HG03066 (cell line): ENCODE measurements around the gene USPL1.

Experiments used
- ATAC-seq: cut with Tn5 transposase; IDR thresholded peaks from one replicate; pipeline ENCODE4 v1.9.1; 2021; ENCODE audit warnings: low read depth; ENCODE audit not compliant: unreplicated experiment

USPL1 gene

GRCh38 chr13:30690282-30691188 is 72.8 kb downstream of the USPL1 start:
- ATAC-seq = no peak

DNA sequence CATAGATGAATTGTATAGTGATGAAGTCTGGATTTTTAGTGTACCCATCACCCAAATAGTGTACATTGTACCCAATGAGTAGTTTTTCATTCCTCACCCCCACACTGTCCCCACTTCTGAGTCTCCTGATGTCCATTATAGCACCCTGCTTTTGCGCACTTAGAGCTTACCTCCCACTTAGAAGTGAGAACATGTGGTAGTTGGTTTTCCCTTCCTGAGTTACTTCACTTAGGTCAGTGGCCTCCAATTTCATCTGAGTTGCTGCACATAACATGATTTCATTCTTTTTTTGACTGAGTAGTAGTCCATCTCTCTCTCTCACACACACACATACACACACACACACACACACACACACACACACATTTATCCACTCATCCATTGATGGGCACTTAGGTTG is 74.4 kb downstream of the USPL1 start:
- no peak for ATAC-seq

GRCh38 chr13:30696278-30697176 is 78.8 kb downstream of the USPL1 start:
- ATAC-seq = peak; percentile 79

- no peak for ATAC-seq
Measured at GRCh38 chr13:30697177-30697953, 79.6 kb downstream of the USPL1 start.

DNA sequence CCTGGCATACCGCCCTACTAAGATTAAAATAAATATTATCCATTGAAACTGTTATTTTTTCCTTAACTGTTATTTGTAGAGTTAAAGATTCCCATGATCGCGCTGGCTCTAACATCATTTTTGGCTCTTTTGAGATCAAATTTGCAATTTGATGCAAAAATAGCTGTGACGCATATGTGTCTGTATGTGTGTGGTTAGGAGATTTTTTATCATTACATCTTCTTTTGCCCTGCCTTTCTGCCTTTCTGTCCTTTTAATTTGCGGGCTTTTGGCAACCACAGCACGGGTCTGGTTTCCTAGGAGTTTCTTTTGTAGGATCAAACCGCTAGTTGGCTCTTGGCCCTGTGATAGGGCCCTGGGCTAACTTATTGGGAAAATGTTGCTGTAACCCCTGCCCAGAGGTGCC is 80.3 kb downstream of the USPL1 start:
- no peak for ATAC-seq

DNA sequence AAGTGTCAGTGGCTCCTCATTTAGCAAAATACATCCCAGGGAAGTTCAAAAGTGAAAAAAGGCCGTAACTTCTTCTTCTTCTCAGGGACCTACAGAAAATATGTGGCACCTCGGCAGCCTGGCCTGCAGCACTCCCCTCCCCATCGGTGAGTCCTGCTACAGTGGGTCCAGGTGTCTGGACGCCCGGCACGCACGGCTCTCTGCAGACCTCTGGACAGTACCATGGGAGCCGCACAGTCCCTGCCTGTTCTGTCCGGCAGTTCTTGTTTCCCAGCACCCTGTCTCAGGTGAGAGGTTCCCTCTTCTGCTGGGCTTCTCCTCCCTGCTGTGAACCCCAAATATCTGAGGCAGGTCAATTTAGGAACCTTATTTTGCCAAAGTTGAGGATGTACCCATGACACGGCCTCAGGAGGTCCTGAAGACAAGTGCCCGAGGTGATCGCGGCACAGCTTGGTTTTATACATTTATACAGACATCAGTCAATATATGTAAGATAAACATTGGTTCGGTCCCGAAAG is 80.8 kb downstream of the USPL1 start:
- no peak for ATAC-seq

- ATAC-seq = no peak
Measured at GRCh38 chr13:30700364-30700763, 82.6 kb downstream of the USPL1 start.

- no peak for ATAC-seq
Measured at GRCh38 chr13:30702006-30702405, 84.3 kb downstream of the USPL1 start.

DNA sequence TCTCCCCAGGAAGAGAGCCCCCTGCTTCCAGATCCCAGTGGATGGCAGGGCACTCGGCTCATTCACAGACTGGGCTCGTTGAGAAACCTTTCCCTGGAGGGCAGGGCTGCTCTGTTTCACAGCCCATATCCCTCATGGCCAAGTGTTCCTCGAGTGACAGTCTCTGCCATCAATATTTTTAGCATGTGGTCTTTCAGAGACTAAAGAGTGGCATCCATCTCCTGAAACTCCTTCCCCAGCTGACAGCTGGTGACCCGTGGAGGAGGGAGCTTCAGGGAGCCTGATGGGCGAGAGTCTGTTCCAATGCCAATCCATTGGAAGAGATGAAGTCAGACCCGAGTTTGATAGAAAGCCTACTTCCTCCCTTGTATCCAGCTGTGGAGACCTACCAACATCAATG is 86.9 kb downstream of the USPL1 start:
- no peak for ATAC-seq

- no peak for ATAC-seq
Measured at GRCh38 chr13:30705680-30706079, 88.0 kb downstream of the USPL1 start.

DNA sequence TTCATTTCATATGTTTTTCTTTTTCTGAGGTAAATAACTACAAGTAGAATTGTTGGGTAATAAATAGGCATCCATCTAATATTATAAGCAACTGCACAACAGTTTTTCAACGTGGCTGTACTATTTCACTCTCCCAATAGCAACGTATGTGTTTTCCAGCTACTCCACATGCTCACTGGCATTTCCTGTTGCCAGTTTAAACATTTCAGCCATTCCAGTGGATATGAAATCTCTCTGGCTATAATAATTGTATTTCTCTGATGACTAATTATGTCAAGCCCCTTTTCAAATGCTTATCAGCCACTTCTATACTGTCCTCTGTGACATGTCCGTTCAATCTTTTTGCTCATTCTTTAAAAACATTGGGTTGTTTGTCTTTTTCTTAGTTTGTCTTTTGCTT is 90.8 kb downstream of the USPL1 start:
- no peak for ATAC-seq
